SH-SY5Y (cell line): ENCODE measurements around the gene NPR2.

ENCODE experiments used
- GATA2 ChIP-seq: IDR thresholded peaks from 2 replicates; pipeline ENCODE4 v1.6.1; 2011; ENCODE audit warnings: mild to moderate bottlenecking, low read depth, low read length
- GATA3 ChIP-seq: IDR thresholded peaks from 2 replicates; pipeline ENCODE4 v1.6.1; 2011; ENCODE audit warnings: low read depth, mild to moderate bottlenecking, low read length, moderate library complexity

GRCh38 chr9:35852876-35853865 lies 61.8 kb downstream of the NPR2 start:
- TF ChIP-seq GATA2: no peak
- no peak for TF ChIP-seq GATA3
